ENCODE data around the gene RSPH1.
A peak's percentile ranks its signal among the peaks of the same experiment; 100 is the strongest.

Gene RSPH1

GRCh38 chr21:42531771-42532170 is 35.7 kb upstream of the RSPH1 start:
- no peak for DNase-seq

- no peak for DNase-seq
These were observed 34.1 kb upstream of the RSPH1 start for GRCh38 chr21:42530167-42530518.

GRCh38 chr21:42527489-42528158 is 31.6 kb upstream of the RSPH1 start:
- no peak for DNase-seq

- DNase-seq: no peak
These were observed 31.1 kb upstream of the RSPH1 start for GRCh38 chr21:42527127-42527488.

GRCh38 chr21:42526379-42526727 is 30.3 kb upstream of the RSPH1 start:
- DNase-seq: no peak

GRCh38 chr21:42525676-42526378 is 29.8 kb upstream of the RSPH1 start:
- DNase-seq: no peak

- DNase-seq: peak in 1 of 2 experiments; percentile 25
These were observed 29.1 kb upstream of the RSPH1 start for GRCh38 chr21:42525029-42525581.

- DNase-seq: peak in 1 of 2 experiments; percentile 44
These were observed 28.5 kb upstream of the RSPH1 start for GRCh38 chr21:42524341-42525028.

GRCh38 chr21:42523941-42524340 is 27.9 kb upstream of the RSPH1 start:
- DNase-seq: no peak

GRCh38 chr21:42523211-42523610 is 27.2 kb upstream of the RSPH1 start:
- DNase-seq: no peak

GRCh38 chr21:42522771-42523170 is 26.7 kb upstream of the RSPH1 start:
- no peak for DNase-seq

GRCh38 chr21:42522271-42522670 is 26.2 kb upstream of the RSPH1 start:
- no peak for DNase-seq

GRCh38 chr21:42521805-42522204 is 25.8 kb upstream of the RSPH1 start:
- no peak for DNase-seq

- no peak for DNase-seq
These were observed 25.4 kb upstream of the RSPH1 start for GRCh38 chr21:42521384-42521783.

- no peak for DNase-seq
These were observed 24.7 kb upstream of the RSPH1 start for GRCh38 chr21:42520628-42521253.

GRCh38 chr21:42518626-42519025 is 22.6 kb upstream of the RSPH1 start:
- DNase-seq: no peak

GRCh38 chr21:42518215-42518614 is 22.2 kb upstream of the RSPH1 start:
- DNase-seq: no peak

- DNase-seq: no peak
These were observed 19.9 kb upstream of the RSPH1 start for GRCh38 chr21:42515708-42516502.

GRCh38 chr21:42514883-42515228 is 18.8 kb upstream of the RSPH1 start:
- no peak for DNase-seq

GRCh38 chr21:42513985-42514882 is 18.2 kb upstream of the RSPH1 start:
- DNase-seq: no peak

GRCh38 chr21:42513151-42513984 is 17.3 kb upstream of the RSPH1 start, which contains the start of gene SLC37A1:
TSS of gene SLC37A1 (plus strand) at chr21:42513852. CDS start at chr21:42518455, 4,603 bp downstream.
- DNase-seq: no peak

Data from cerebellar nuclear complex (tissue), 1 donor.